Stimulated activated naive CD4-positive, alpha-beta T cell treated with Interleukin-2 at 50 U/mL for 16 hours (primary cell): Measurements from ENCODE around the gene SNX11.

Experiments used
- DNase-seq: peaks from one replicate; lab custom pipeline; 2025; lab: John Stamatoyannopoulos, UW

Gene SNX11

GRCh38 chr17:48095611-48096010 lies 12.0 kb upstream of the SNX11 start:
- no peak for DNase-seq

- no peak for DNase-seq
Measured at GRCh38 chr17:48100160-48100559, 7.4 kb upstream of the SNX11 start.

GRCh38 chr17:48100591-48101011 lies 7.0 kb upstream of the SNX11 start:
- DNase-seq, result no peak

- peak; percentile 93 for DNase-seq
Measured at GRCh38 chr17:48101012-48101720, 6.4 kb upstream of the SNX11 start, which contains the start of gene CBX1. Gene CBX1 (minus strand): TSS chr17:48101478. CDS start chr17:48077004, 24,474 bp downstream.

GRCh38 chr17:48102043-48102750 lies 5.4 kb upstream of the SNX11 start:
- no peak for DNase-seq

- no peak for DNase-seq
Measured at GRCh38 chr17:48102798-48103715, 4.5 kb upstream of the SNX11 start.

- DNase-seq, result no peak
Measured at GRCh38 chr17:48104440-48104839, 3.1 kb upstream of the SNX11 start.

- DNase-seq, result no peak
Measured at GRCh38 chr17:48106802-48107136, 797 bp upstream of the SNX11 start.

- no peak for DNase-seq
Measured at GRCh38 chr17:48110761-48111160, 3.2 kb downstream of the SNX11 start.

GRCh38 chr17:48111937-48112241 lies 4.3 kb downstream of the SNX11 start:
- DNase-seq, result no peak

- peak; percentile 10 for DNase-seq
Measured at GRCh38 chr17:48113201-48113676, 5.7 kb downstream of the SNX11 start.

GRCh38 chr17:48121923-48122664 lies 14.5 kb downstream of the SNX11 start:
- no peak for DNase-seq

GRCh38 chr17:48122665-48123045 lies 15.1 kb downstream of the SNX11 start:
- DNase-seq, result no peak

- DNase-seq, result no peak
Measured at GRCh38 chr17:48123111-48123510, 15.5 kb downstream of the SNX11 start.

GRCh38 chr17:48123776-48124388 lies 16.3 kb downstream of the SNX11 start:
- DNase-seq, result no peak

- no peak for DNase-seq
Measured at GRCh38 chr17:48125829-48126531, 18.4 kb downstream of the SNX11 start.

GRCh38 chr17:48126532-48126850 lies 18.9 kb downstream of the SNX11 start:
- no peak for DNase-seq

- no peak for DNase-seq
Measured at GRCh38 chr17:48127371-48128051, 19.9 kb downstream of the SNX11 start.

GRCh38 chr17:48128400-48128799 lies 20.8 kb downstream of the SNX11 start:
- no peak for DNase-seq

- DNase-seq, result no peak
Measured at GRCh38 chr17:48129981-48130380, 22.4 kb downstream of the SNX11 start.
